H1 (cell line): ENCODE results near the gene OR2D2. TPM values are rescaled to one million over a fixed set of nuclear protein-coding genes. Genes with fewer than 3 reads are reported as not detected.
A peak's percentile ranks its signal among the peaks of the same experiment; 100 is the strongest.

Source experiments
- CTCF ChIA-PET: fragments of 300-600 bp; sonication (Branson Sonifier 250); formaldehyde crosslinking; loops from one replicate; lab custom pipeline; 2021; ENCODE audit not compliant: partially characterized antibody; lab: Charles Lee
- POLR2A ChIA-PET: fragments of 300-600 bp; sonication (Branson Sonifier 250); formaldehyde crosslinking; loops from one replicate; lab custom pipeline; 2021; ENCODE audit warnings: inconsistent platforms; ENCODE audit not compliant: partially characterized antibody; lab: Charles Lee
- DNase-seq, 2 experiments: peaks; one replicate each; pipeline versions ENCODE4 v3.0.0 to v3.0.0-alpha.2; 2010 to 2022; ENCODE audit warnings: low spot score in 2 of 2, low read depth in 1 of 2, mixed read lengths in 1 of 2
- FAIRE-seq: peaks from 2 replicates; lab custom pipeline; 2011; peaks lifted over from hg19 to GRCh38; lab: Jason Lieb, UNC
- H2AFZ ChIP-seq: 2 replicates; pipeline ENCODE4 v1.8.1; 2012; ENCODE audit warnings: low read length, inconsistent platforms
- H2AK5ac ChIP-seq: 2 replicates; pipeline ENCODE4 v1.6.1; 2013; ENCODE audit warnings: low read depth, low read length
- H2BK120ac ChIP-seq: replicated peaks from 2 replicates; pipeline ENCODE3; 2013; ENCODE audit warnings: low read depth, low read length, inconsistent platforms
- H2BK12ac ChIP-seq: 2 replicates; pipeline ENCODE4 v1.6.1; 2013; ENCODE audit warnings: low read depth, low read length
- H2BK15ac ChIP-seq: 2 replicates; pipeline ENCODE4 v1.6.1; 2013; ENCODE audit warnings: low read length
- H2BK20ac ChIP-seq: 2 replicates; pipeline ENCODE4 v1.6.1; 2013; ENCODE audit warnings: low read length
- H2BK5ac ChIP-seq: 2 replicates; pipeline ENCODE4 v1.6.1; 2013; ENCODE audit warnings: low read depth, low read length
- H3K14ac ChIP-seq: 2 replicates; pipeline ENCODE4 v1.6.1; 2013; ENCODE audit warnings: inconsistent platforms; ENCODE audit not compliant: insufficient read length
- H3K18ac ChIP-seq: 2 replicates; pipeline ENCODE4 v1.6.1; 2013; ENCODE audit warnings: low read length; ENCODE audit errors: extremely low read depth
- H3K23ac ChIP-seq: 2 replicates; pipeline ENCODE4 v1.6.1; 2013; ENCODE audit warnings: inconsistent platforms; ENCODE audit not compliant: insufficient read length
- H3K23me2 ChIP-seq: 2 replicates; pipeline ENCODE4 v1.6.1; 2013; ENCODE audit warnings: low read depth, low read length
- H3K27ac ChIP-seq: 2 replicates; pipeline ENCODE4 v1.6.1; 2011; ENCODE audit warnings: low read depth, low read length, inconsistent platforms
- H3K27me3 ChIP-seq, 4 experiments: replicated peaks in 1 of 4; 1 replicate in 1 of 4; 2 replicates in 3 of 4; pipeline versions ENCODE4 v1.6.1 to v1.8.1; 2011 to 2013; ENCODE audit warnings: low read length in 3 of 4, mild to moderate bottlenecking in 3 of 4, inconsistent platforms in 2 of 4, mixed read lengths in 2 of 4, moderate library complexity in 1 of 4; ENCODE audit not compliant: control insufficient read depth in 3 of 4, insufficient read depth in 3 of 4; ENCODE audit errors: extremely low read depth in 1 of 4
- H3K36me3 ChIP-seq, 4 experiments: 2 replicates each; pipeline versions ENCODE4 v1.6.1 to v1.8.1; 2011 to 2013; ENCODE audit warnings: mild to moderate bottlenecking in 4 of 4, low read length in 3 of 4, moderate library complexity in 2 of 4, control low read depth in 1 of 4, inconsistent platforms in 1 of 4; ENCODE audit not compliant: insufficient read depth in 4 of 4, control insufficient read depth in 2 of 4
- H3K4ac ChIP-seq: replicated peaks from 2 replicates; pipeline ENCODE3; 2013; ENCODE audit warnings: low read length, low read depth, mixed read lengths, inconsistent platforms; ENCODE audit not compliant: insufficient read length
- H3K4me1 ChIP-seq, 4 experiments: replicated peaks in 1 of 4; 1 replicate in 1 of 4; 2 replicates in 3 of 4; pipeline versions ENCODE4 v1.6.1 to v1.8.1; 2011 to 2013; ENCODE audit warnings: low read length in 3 of 4, inconsistent platforms in 2 of 4, mixed read lengths in 1 of 4; ENCODE audit not compliant: insufficient read depth in 4 of 4, control insufficient read depth in 3 of 4
- H3K4me2 ChIP-seq, 2 experiments: 2 replicates each; pipeline versions ENCODE4 v1.6.1 to v1.8.1; 2011 to 2013; ENCODE audit warnings: low read depth in 2 of 2, low read length in 2 of 2, control low read depth in 1 of 2, inconsistent platforms in 1 of 2, mild to moderate bottlenecking in 1 of 2; ENCODE audit not compliant: insufficient read depth in 1 of 2
- H3K4me3 ChIP-seq, 4 experiments: fragments of 200-600, 300-600 bp in 1 of 4; sonication (generic), shearing (Covaris generic), sonication (Bioruptor Twin) in 1 of 4; 2 replicates each; pipeline versions ENCODE4 v1.5.1 to v1.8.1; 2011 to 2016; ENCODE audit warnings: low read length in 4 of 4, low read depth in 3 of 4, control low read depth in 2 of 4, inconsistent platforms in 2 of 4, mild to moderate bottlenecking in 2 of 4, mixed read lengths in 1 of 4, moderate library complexity in 1 of 4; ENCODE audit not compliant: insufficient read depth in 2 of 4; ENCODE audit errors: extremely low read depth in 1 of 4
- H3K56ac ChIP-seq: replicated peaks from 2 replicates; pipeline ENCODE3; 2013; ENCODE audit warnings: low read depth, mild to moderate bottlenecking, mixed read lengths, low read length, inconsistent platforms; ENCODE audit not compliant: insufficient read length
- H3K79me1 ChIP-seq: 2 replicates; pipeline ENCODE4 v1.6.1; 2013; ENCODE audit warnings: low read depth, low read length, control low read depth
- H3K79me2 ChIP-seq, 2 experiments: 2 replicates each; pipeline versions ENCODE4 v1.6.1 to v1.8.1; 2012 to 2013; ENCODE audit warnings: low read length in 2 of 2, mild to moderate bottlenecking in 2 of 2, inconsistent platforms in 1 of 2; ENCODE audit not compliant: insufficient read depth in 2 of 2, control insufficient read depth in 1 of 2
- H3K9ac ChIP-seq, 4 experiments: replicated peaks in 1 of 4; 1 replicate in 1 of 4; 2 replicates in 3 of 4; pipeline versions ENCODE4 v1.6.1 to v1.8.1; 2011 to 2013; ENCODE audit warnings: low read depth in 3 of 4, low read length in 3 of 4, control low read depth in 2 of 4, mild to moderate bottlenecking in 2 of 4, moderate library complexity in 2 of 4, inconsistent platforms in 1 of 4; ENCODE audit errors: extremely low read depth in 1 of 4
- H3K9me3 ChIP-seq, 2 experiments: 2 replicates each; pipeline versions ENCODE4 v1.6.1 to v1.8.1; 2012 to 2013; ENCODE audit warnings: mild to moderate bottlenecking in 2 of 2, moderate library complexity in 2 of 2, control low read depth in 1 of 2, inconsistent platforms in 1 of 2, low read depth in 1 of 2, low read length in 1 of 2, mixed read lengths in 1 of 2; ENCODE audit not compliant: insufficient read depth in 2 of 2
- H4K20me1 ChIP-seq, 2 experiments: replicated peaks in 1 of 2; 2 replicates each; pipeline versions ENCODE3 to v1.8.1; 2011 to 2013; ENCODE audit warnings: inconsistent platforms in 2 of 2, low read length in 2 of 2, mild to moderate bottlenecking in 1 of 2; ENCODE audit not compliant: insufficient read depth in 2 of 2, control insufficient read depth in 1 of 2
- H4K5ac ChIP-seq: 2 replicates; pipeline ENCODE4 v1.6.1; 2013; ENCODE audit warnings: low read length, low read depth, mixed read lengths, inconsistent platforms; ENCODE audit not compliant: insufficient read length
- H4K8ac ChIP-seq: 2 replicates; pipeline ENCODE4 v1.8.0; 2013; ENCODE audit warnings: mild to moderate bottlenecking, moderate library complexity, low read length, inconsistent platforms; ENCODE audit not compliant: insufficient read depth; ENCODE audit errors: extremely low read depth
- H4K91ac ChIP-seq: replicated peaks from 2 replicates; pipeline ENCODE3; 2013; ENCODE audit warnings: low read length, mixed read lengths, inconsistent platforms; ENCODE audit not compliant: insufficient read length
- BACH1 ChIP-seq: IDR thresholded peaks from 2 replicates; pipeline ENCODE4 v1.6.1; 2012; ENCODE audit warnings: low read length, improper control_type of control experiment
- CTCF ChIP-seq, 3 experiments: IDR thresholded peaks; 1 replicate in 2 of 3; 2 replicates in 1 of 3; pipeline versions ENCODE4 v1.5.1 to v1.6.1; 2011; ENCODE audit warnings: low read length in 3 of 3, mild to moderate bottlenecking in 3 of 3, inconsistent platforms in 2 of 3, low read depth in 1 of 3, moderate library complexity in 1 of 3; ENCODE audit not compliant: insufficient read depth in 1 of 3; ENCODE audit errors: control extremely low read depth in 1 of 3
- EZH2 ChIP-seq: fragments of 200-600 bp; sonication (generic); IDR thresholded peaks from 2 replicates; pipeline ENCODE4 v1.7.1; 2012; ENCODE audit warnings: low read depth, mild to moderate bottlenecking, moderate library complexity, low read length, inconsistent platforms; ENCODE audit not compliant: severe bottlenecking
- NANOG ChIP-seq: IDR thresholded peaks from 2 replicates; pipeline ENCODE4 v1.6.1; 2011; ENCODE audit warnings: low read length, low read depth, mild to moderate bottlenecking, inconsistent platforms; ENCODE audit not compliant: insufficient read depth, poor library complexity, severe bottlenecking
- POLR2AphosphoS5 ChIP-seq: IDR thresholded peaks from 2 replicates; pipeline ENCODE4 v1.6.1; 2011; ENCODE audit warnings: low read depth, low read length
- RBBP5 ChIP-seq: IDR thresholded peaks from 2 replicates; pipeline ENCODE4 v1.7.1; 2012; ENCODE audit warnings: low read depth, mild to moderate bottlenecking, inconsistent platforms, low read length, moderate library complexity, borderline replicate concordance
- WGBS, 2 experiments: shearing (Covaris generic) in 1 of 2; methylation state at CpG; one replicate each; pipeline versions ENCODE4 v1.1.6 to v1.1.7; 2013 to 2015; ENCODE audit warnings: low lambda C conversion rate in 2 of 2, mixed read lengths in 2 of 2, inconsistent platforms in 1 of 2, low coverage in 1 of 2, missing lambda C conversion rate in 1 of 2; ENCODE audit not compliant: insufficient replicate concordance in 2 of 2, insufficient coverage in 1 of 2, insufficient read length in 1 of 2; ENCODE audit errors: extremely low coverage in 1 of 2, missing lambda C conversion rate in 1 of 2; 5-methylcytosine and 5-hydroxymethylcytosine counted together
- polyA plus RNA-seq, 7 experiments: library from polyadenylated mRNA; depleted of rRNA in 3 of 7; stranded (reverse) in 5 of 7; unstranded in 2 of 7; fragments of >200 nt in 5 of 7; fragments of 200-250 nt in 2 of 7; gene quantifications; 1 replicate in 5 of 7; 2 replicates in 1 of 7; 4 replicates in 1 of 7; pipeline versions ENCODE4 v1.2.1 to v1.2.3, GENCODE V29; 2011 to 2013; ENCODE audit warnings: missing spikeins in 2 of 7, mixed read lengths in 2 of 7
- total RNA-seq: library from RNA; stranded (reverse); fragmentation: NEBNext Ultra II Directional; extraction: Animal tissue kit (Norgen Biotek cat#: 25700); gene quantifications from 2 replicates; pipeline ENCODE4 v1.2.1, GENCODE V29; 2021
- TF ChIP-seq, protein P1 (sequence below): IDR thresholded peaks from 2 replicates; pipeline ENCODE4 v1.6.1; 2012; ENCODE audit warnings: inconsistent platforms

The OR2D2 gene
- total and polyA plus RNA-seq, 2 of the 8 experiments (the other 6 are each of a cell fraction or from before 2014, with no cell fraction given): 0.15 TPM; not detected in 1

- H2BK5ac ChIP-seq: peak within 1 kb of the TSS; percentile 83; the same call in 1 of the 2 replicates
- peak within 1 kb of the TSS; percentile 31 for H4K91ac ChIP-seq
- H2BK120ac ChIP-seq: peak within 1 kb of the TSS; percentile 10
- POLR2A ChIA-PET: interaction anchor here (0.9 to 1.7 kb wide), 6 partner anchors 19 to 604 kb away, joined by 3 to 4 read pairs (median 3); partner anchors contain the start of gene NLRP14
- H3K79me1 ChIP-seq: no peaks in the 10 kb centered on the region; the same call in 1 of the 2 replicates
- H2AFZ ChIP-seq: peak within 1 kb of the TSS; percentile 97
- peak within 1 kb of the TSS; percentile 73 to 93 (median 84) for H3K9ac ChIP-seq
- peak within 1 kb of the TSS; percentile 66 for H3K56ac ChIP-seq
- no peaks in the 10 kb centered on the region for H3K9me3 ChIP-seq
- CTCF ChIA-PET: interaction anchor here (0.6 to 1.9 kb wide), 5 partner anchors 31 to 172 kb away, joined by 3 to 5 read pairs (median 3); partner anchors contain the start of gene OR10A2
- no peak within 1 kb of the TSS for H2AK5ac ChIP-seq
- peak within 1 kb of the TSS; percentile 70 to 98 for H3K4me2 ChIP-seq
- no peak within 1 kb of the TSS for H3K23ac ChIP-seq
- H4K5ac ChIP-seq: peak within 1 kb of the TSS; percentile 79
- no peak within 1 kb of the TSS for H3K4ac ChIP-seq
- FAIRE-seq (peak; percentile 70), DNase-seq (peak; percentile 71 to 88)
- H2BK12ac ChIP-seq: peak within 1 kb of the TSS; percentile 93
- peaks cover 7% of the 10 kb centered on the region; the same call in 1 of the 2 replicates for H3K23me2 ChIP-seq
- peak within 1 kb of the TSS; percentile 88 for H3K18ac ChIP-seq
- H2BK20ac ChIP-seq: no peak within 1 kb of the TSS
- H3K36me3 ChIP-seq: peaks cover 0 to 2% (median 0%) of the 10 kb centered on the region in 4 experiments; a peak in 1 of 8 replicates
- H3K79me2 ChIP-seq: peaks cover 0 to 35% of the 10 kb centered on the region in 2 experiments; a peak in 2 of 4 replicates
- H3K27me3 ChIP-seq: no peaks in the 10 kb centered on the region
- no peak within 1 kb of the TSS for H3K14ac ChIP-seq
- WGBS, 2 experiments: 2% methylated on average over 48 of the region's 61 CpGs; no CpG with 5 or more reads in 1 of the 2 experiments
- peaks cover 2 to 10% (median 7%) of the 10 kb centered on the region in 4 experiments; a peak in 5 of 7 replicates for H3K4me1 ChIP-seq
- H4K20me1 ChIP-seq: no peaks in the 10 kb centered on the region
- peak within 1 kb of the TSS; percentile 72 for H3K27ac ChIP-seq
- peak within 1 kb of the TSS; percentile 95 for H4K8ac ChIP-seq
- peak within 1 kb of the TSS; percentile 58 to 99 (median 96) for H3K4me3 ChIP-seq
- peak within 1 kb of the TSS; percentile 48; the same call in 1 of the 2 replicates for H2BK15ac ChIP-seq
- TF ChIP-seq BACH1: no peak
- TF ChIP-seq RBBP5: peak; percentile 76; the same call in 1 of the 2 replicates
- TF ChIP-seq NANOG: no peak
- TF ChIP-seq EZH2: no peak
- TF ChIP-seq, protein P1, sequence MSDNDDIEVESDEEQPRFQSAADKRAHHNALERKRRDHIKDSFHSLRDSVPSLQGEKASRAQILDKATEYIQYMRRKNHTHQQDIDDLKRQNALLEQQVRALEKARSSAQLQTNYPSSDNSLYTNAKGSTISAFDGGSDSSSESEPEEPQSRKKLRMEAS: peak; percentile 48
- TF ChIP-seq POLR2AphosphoS5: peak; percentile 28; the same call in 1 of the 2 replicates
- no peak for TF ChIP-seq CTCF (IDR thresholded peaks at IDR 0.05; ENCODE audit: control extremely low read depth in 1 of 3, insufficient read depth in 1 of 3, low read depth in 1 of 3, low read length in 3 of 3)
These were observed 34.1 kb upstream of the OR2D2 start, which contains the start of gene ZNF215 for GRCh38 chr11:6926208-6927029. Gene ZNF215, plus strand, starts transcription at chr11:6926426. Its CDS starts 5,847 bp downstream, at chr11:6932273.
